HuH-7.5 (cell line): ENCODE measurements around the gene DTNB.
"Not testable (repeated sequence)": the region's sequence is repeated elsewhere in the genome, so short reads cannot be mapped to it uniquely, and the experiment has no call there.

Experiments used
- DNase-seq: peaks from one replicate; pipeline ENCODE4 v3.0.0; 2011; ENCODE audit warnings: low spot score

The DTNB gene

GRCh38 chr2:25588576-25588975 is 84.8 kb downstream of the DTNB start:
- no peak for DNase-seq

- DNase-seq = no peak
Observed at GRCh38 chr2:25587361-25587760, 86.0 kb downstream of the DTNB start.

- DNase-seq = no peak
Observed at GRCh38 chr2:25586726-25587144, 86.6 kb downstream of the DTNB start.

GRCh38 chr2:25585189-25585588 is 88.2 kb downstream of the DTNB start:
- DNase-seq = no peak

- no peak for DNase-seq
Observed at GRCh38 chr2:25582077-25582830, 91.1 kb downstream of the DTNB start.

- no peak for DNase-seq
Observed at GRCh38 chr2:25576596-25576995, 96.8 kb downstream of the DTNB start.

GRCh38 chr2:25572638-25573037 is 100.7 kb downstream of the DTNB start:
- no peak for DNase-seq

- no peak for DNase-seq
Observed at GRCh38 chr2:25570161-25570845, 103.1 kb downstream of the DTNB start.

- DNase-seq = peak; percentile 15
Observed at GRCh38 chr2:25567406-25567805, 106.0 kb downstream of the DTNB start.

- DNase-seq = no peak
Observed at GRCh38 chr2:25566694-25567093, 106.7 kb downstream of the DTNB start.

GRCh38 chr2:25566094-25566493 is 107.3 kb downstream of the DTNB start:
- no peak for DNase-seq

GRCh38 chr2:25561136-25561850 is 112.1 kb downstream of the DTNB start:
- no peak for DNase-seq

GRCh38 chr2:25559148-25559547 is 114.2 kb downstream of the DTNB start:
- no peak for DNase-seq

- DNase-seq = no peak
Observed at GRCh38 chr2:25558262-25558661, 115.1 kb downstream of the DTNB start.

- no peak for DNase-seq
Observed at GRCh38 chr2:25557179-25558036, 116.0 kb downstream of the DTNB start.

- no peak for DNase-seq
Observed at GRCh38 chr2:25552318-25552717, 121.1 kb downstream of the DTNB start.

GRCh38 chr2:25551316-25551715 is 122.1 kb downstream of the DTNB start:
- DNase-seq = no peak

- DNase-seq = not testable (repeated sequence)
Observed at GRCh38 chr2:25549571-25549970, 123.8 kb downstream of the DTNB start.

GRCh38 chr2:25548601-25549000 is 124.8 kb downstream of the DTNB start:
- no peak for DNase-seq

- no peak for DNase-seq
Observed at GRCh38 chr2:25546852-25547251, 126.5 kb downstream of the DTNB start.

GRCh38 chr2:25545899-25546298 is 127.5 kb downstream of the DTNB start:
- peak; percentile 35 for DNase-seq

- no peak for DNase-seq
Observed at GRCh38 chr2:25544445-25544844, 128.9 kb downstream of the DTNB start.
